ENCODE data around the gene PDGFRB.

The PDGFRB gene

DNA sequence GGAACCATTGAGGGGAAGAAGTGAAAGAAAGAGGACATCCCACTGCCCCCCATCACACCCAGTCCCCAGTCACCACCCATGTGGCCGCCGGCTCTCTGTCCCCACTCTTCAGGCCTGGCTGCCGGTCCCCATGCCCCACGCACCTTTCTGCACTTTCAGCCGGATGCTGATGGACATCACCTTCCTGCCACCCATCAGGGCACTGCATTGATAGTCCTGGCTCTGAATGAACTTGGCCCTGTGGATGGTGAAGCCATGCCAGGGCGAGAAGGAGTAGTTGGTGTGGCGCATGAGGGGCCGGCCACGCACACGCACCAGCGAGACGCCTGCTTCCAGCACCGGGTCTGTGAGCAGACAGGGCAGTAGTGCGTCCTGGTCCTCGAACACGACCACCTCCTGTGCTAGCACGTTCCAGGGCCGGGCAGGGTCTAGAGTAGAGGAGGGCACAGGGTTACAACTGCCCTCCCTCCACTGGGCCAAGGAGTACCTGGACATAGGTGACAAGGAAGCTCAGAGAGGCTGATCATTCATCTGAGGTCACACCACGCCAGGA lies 75.7 kb downstream of the PDGFRB start (continued):
- no peak for TF ChIP-seq ZNF518A (tag by site-specific recombination; conservative IDR thresholded peaks at IDR 0.05; ENCODE audit: low read depth)
- TF ChIP-seq ZNF324 (tag by site-specific recombination; IDR thresholded peaks at IDR 0.05): no peak
- TF ChIP-seq MYNN (tag by site-specific recombination; IDR thresholded peaks at IDR 0.05; ENCODE audit: borderline replicate concordance): no peak
- TF ChIP-seq ZNF549 (tag by site-specific recombination; IDR thresholded peaks at IDR 0.05): no peak
- TF ChIP-seq ZNF184 (tag by site-specific recombination; IDR thresholded peaks at IDR 0.05): no peak
- TF ChIP-seq ZNF561 (tag by site-specific recombination; IDR thresholded peaks at IDR 0.05; ENCODE audit: borderline replicate concordance): no peak

- POLR2A ChIA-PET: no interaction called here
- Histone ChIP-seq H3K9me3 (ENCODE audit: control insufficient read depth, insufficient read depth, low read depth, low read length) (no peaks in the 10 kb centered on the region), H3K27ac (ENCODE audit: extremely low read depth, low read depth, low read length) (no peak overlapping the region), H3K36me3 (ENCODE audit: control insufficient read depth in 2 of 2, insufficient read depth in 1 of 2, low read length in 2 of 2) (no peaks in the 10 kb centered on the region), H3K4me1 (ENCODE audit: control insufficient read depth, insufficient read depth, low read length) (no peaks in the 10 kb centered on the region), H3K4me3 (ENCODE audit: low read depth, low read length) (no peak overlapping the region)
- TF ChIP-seq ZNF174 (tag by site-specific recombination; IDR thresholded peaks at IDR 0.05): no peak
- TF ChIP-seq WT1 (tag by site-specific recombination; IDR thresholded peaks at IDR 0.05): no peak
- TF ChIP-seq GFI1B (tag by site-specific recombination; IDR thresholded peaks at IDR 0.05): no peak
- TF ChIP-seq GLIS2 (tag by site-specific recombination; IDR thresholded peaks at IDR 0.05): 0 out of 2 replicates have a peak, but pooled peaks have one; percentile 16
- 0 out of 2 replicates have a peak, but pooled peaks have one; percentile 37 for TF ChIP-seq GLIS1 (tag by site-specific recombination; IDR thresholded peaks at IDR 0.05)
- CTCF ChIA-PET: no interaction called here
Measured at GRCh38 chr5:150078802-150079689, 76.6 kb downstream of the PDGFRB start.

GRCh38 chr5:150077996-150078801 lies 77.4 kb downstream of the PDGFRB start:
- no peak overlapping the region for H3K4me3 ChIP-seq (ENCODE audit: low read depth, low read length)
- ChIA-PET POLR2A (no interaction called here), CTCF (no interaction called here)
- TF ChIP-seq ZNF354C (tag by site-specific recombination; IDR thresholded peaks at IDR 0.05; ENCODE audit: borderline replicate concordance, low read depth) (no peak), ZNF660 (tag by site-specific recombination; IDR thresholded peaks at IDR 0.05) (no peak), ZNF350 (tag by site-specific recombination; IDR thresholded peaks at IDR 0.05) (no peak), ZNF248 (tag by site-specific recombination; IDR thresholded peaks at IDR 0.05) (no peak), ZNF596 (tag by site-specific recombination; IDR thresholded peaks at IDR 0.05) (no peak), ZNF132 (tag by site-specific recombination; IDR thresholded peaks at IDR 0.05; ENCODE audit: borderline replicate concordance) (no peak), ZNF211 (tag by site-specific recombination; IDR thresholded peaks at IDR 0.05; ENCODE audit: low read depth) (no peak), ZNF623 (tag by site-specific recombination; IDR thresholded peaks at IDR 0.05) (peak; percentile 91)
- no peaks in the 10 kb centered on the region for H3K4me1 ChIP-seq (ENCODE audit: control insufficient read depth, insufficient read depth, low read length)
- no peak overlapping the region for H3K27ac ChIP-seq (ENCODE audit: extremely low read depth, low read depth, low read length)
- H3K36me3 ChIP-seq (ENCODE audit: control insufficient read depth in 2 of 2, insufficient read depth in 1 of 2, low read length in 2 of 2): no peaks in the 10 kb centered on the region
- no peaks in the 10 kb centered on the region for H3K9me3 ChIP-seq (ENCODE audit: control insufficient read depth, insufficient read depth, low read depth, low read length)

All from HEK293 (cell line).